ENCODE data around the gene IREB2.
"Not testable (repeated sequence)": the region's sequence is repeated elsewhere in the genome, so short reads cannot be mapped to it uniquely, and the experiment has no call there.

Gene IREB2

GRCh38 chr15:78429477-78429876 is 8.5 kb upstream of the IREB2 start:
- no peak overlapping the region for H3K4me3 ChIP-seq (replicated peaks; ENCODE audit: low read depth, low read length)
- DNase-seq (ENCODE audit: low read depth): no peak

GRCh38 chr15:78431955-78432354 is 6.1 kb upstream of the IREB2 start:
- no peak overlapping the region for H3K4me3 ChIP-seq (replicated peaks; ENCODE audit: low read depth, low read length)
- TF ChIP-seq CTCF (IDR thresholded peaks at IDR 0.05; ENCODE audit: low read length, missing control alignments): no peak
- no peak for DNase-seq (ENCODE audit: low read depth)

More at GRCh38 chr15:78429477-78429876, 8.5 kb upstream of the IREB2 start:
- TF ChIP-seq CTCF (IDR thresholded peaks at IDR 0.05; ENCODE audit: low read length, missing control alignments): no peak

GRCh38 chr15:78432664-78433063 is 5.4 kb upstream of the IREB2 start:
- no peak for TF ChIP-seq CTCF (IDR thresholded peaks at IDR 0.05; ENCODE audit: low read length, missing control alignments)
- H3K4me3 ChIP-seq (replicated peaks; ENCODE audit: low read depth, low read length): no peak overlapping the region
- no peak for DNase-seq (ENCODE audit: low read depth)

- TF ChIP-seq CTCF (IDR thresholded peaks at IDR 0.05; ENCODE audit: low read length, missing control alignments): no peak
- DNase-seq (ENCODE audit: low read depth): no peak
- no peak overlapping the region for H3K4me3 ChIP-seq (replicated peaks; ENCODE audit: low read depth, low read length)
These were observed 3.9 kb upstream of the IREB2 start for GRCh38 chr15:78434134-78434533.

GRCh38 chr15:78434711-78435110 is 3.3 kb upstream of the IREB2 start:
- DNase-seq (ENCODE audit: low read depth); H3K4me3 ChIP-seq (replicated peaks; ENCODE audit: low read depth, low read length): not testable (repeated sequence)

GRCh38 chr15:78437107-78437761 is 782 bp upstream of the IREB2 start:
- no peak for TF ChIP-seq CTCF (IDR thresholded peaks at IDR 0.05; ENCODE audit: low read length, missing control alignments)
- no peak for DNase-seq (ENCODE audit: low read depth)

GRCh38 chr15:78438619-78439285 is 736 bp downstream of the IREB2 start:
- peak overlapping the region; percentile 92 for H3K4me3 ChIP-seq (replicated peaks; ENCODE audit: low read depth, low read length)
- DNase-seq (ENCODE audit: low read depth): peak; percentile 19

More at GRCh38 chr15:78437107-78437761, 782 bp upstream of the IREB2 start:
- H3K4me3 ChIP-seq (replicated peaks; ENCODE audit: low read depth, low read length): peak overlapping the region; percentile 92

More at GRCh38 chr15:78438619-78439285, 736 bp downstream of the IREB2 start:
- TF ChIP-seq CTCF (IDR thresholded peaks at IDR 0.05; ENCODE audit: low read length, missing control alignments): peak; percentile 34

Measured in fibroblast of pulmonary artery (primary cell).